ENCODE results near the gene TMEM92. TPM values are rescaled to one million over a fixed set of nuclear protein-coding genes. Genes with fewer than 3 reads are reported as not detected.

TMEM92 gene
- total and polyA plus RNA-seq, 7 donors: 0.01 to 0.07 TPM; not detected in 5

- ATAC-seq: no peak
- Histone ChIP-seq H3K4me3 (no peak overlapping the region), H3K9me3 (no peaks in the 10 kb centered on the region), H3K27ac (no peak overlapping the region), H3K4me1 (peaks cover 5% of the 10 kb centered on the region), H3K27me3 (ENCODE audit: insufficient read depth in 3 of 3, low read length in 2 of 3) (peaks cover 0 to 3% (median 2%) of the 10 kb centered on the region in 3 donors), H3K36me3 (ENCODE audit: insufficient read depth in 1 of 2, low read depth in 1 of 2) (no peaks in the 10 kb centered on the region)
- 87 to 93% (median 88%) methylated on average over 11 of the region's 11 CpGs for WGBS, 3 donors
- intact Hi-C loops (cut with DNase I): no loop called here
- no peak for DNase-seq
- TF ChIP-seq, protein P1, sequence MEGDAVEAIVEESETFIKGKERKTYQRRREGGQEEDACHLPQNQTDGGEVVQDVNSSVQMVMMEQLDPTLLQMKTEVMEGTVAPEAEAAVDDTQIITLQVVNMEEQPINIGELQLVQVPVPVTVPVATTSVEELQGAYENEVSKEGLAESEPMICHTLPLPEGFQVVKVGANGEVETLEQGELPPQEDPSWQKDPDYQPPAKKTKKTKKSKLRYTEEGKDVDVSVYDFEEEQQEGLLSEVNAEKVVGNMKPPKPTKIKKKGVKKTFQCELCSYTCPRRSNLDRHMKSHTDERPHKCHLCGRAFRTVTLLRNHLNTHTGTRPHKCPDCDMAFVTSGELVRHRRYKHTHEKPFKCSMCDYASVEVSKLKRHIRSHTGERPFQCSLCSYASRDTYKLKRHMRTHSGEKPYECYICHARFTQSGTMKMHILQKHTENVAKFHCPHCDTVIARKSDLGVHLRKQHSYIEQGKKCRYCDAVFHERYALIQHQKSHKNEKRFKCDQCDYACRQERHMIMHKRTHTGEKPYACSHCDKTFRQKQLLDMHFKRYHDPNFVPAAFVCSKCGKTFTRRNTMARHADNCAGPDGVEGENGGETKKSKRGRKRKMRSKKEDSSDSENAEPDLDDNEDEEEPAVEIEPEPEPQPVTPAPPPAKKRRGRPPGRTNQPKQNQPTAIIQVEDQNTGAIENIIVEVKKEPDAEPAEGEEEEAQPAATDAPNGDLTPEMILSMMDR (IDR thresholded peaks at IDR 0.05): no peak
Observed at GRCh38 chr17:50330151-50330775, 56.0 kb downstream of the TMEM92 start.

Other genes starting within 250 kb of the TMEM92 start
- 10 to 100 TPM in 3 of 4 donors, 1 to 10 TPM in 1; 7.8 to 21.9 (median 15.0) TPM for gene ITGA3, start 218.4 kb upstream of the TMEM92 start, total RNA-seq
- gene ITGA3, start 218.4 kb upstream of the TMEM92 start, polyA plus RNA-seq: 10 to 100 TPM in 1 of 3 donors, 1 to 10 TPM in 2; 4.9 to 21.5 (median 5.6) TPM
- gene PDK2, start 179.1 kb upstream of the TMEM92 start, total RNA-seq: 100 to 1,000 TPM in 2 of 4 donors, 10 to 100 TPM in 2; 79.3 to 213 (median 110) TPM
- 10 to 100 TPM; 50.3 to 99.4 (median 55.2) TPM for gene PDK2, start 179.1 kb upstream of the TMEM92 start, polyA plus RNA-seq
- gene SAMD14, start 144.3 kb upstream of the TMEM92 start, total RNA-seq: 1 to 10 TPM in 3 of 4 donors, under 1 TPM in 1; 0.55 to 2.7 (median 1.3) TPM
- 1 to 10 TPM in 1 of 3 donors, under 1 TPM in 2; 0.64 to 1.3 (median 0.98) TPM for gene SAMD14, start 144.3 kb upstream of the TMEM92 start, polyA plus RNA-seq
- 10 to 100 TPM; 15.1 to 26.5 (median 18.4) TPM for gene PPP1R9B, start 123.8 kb upstream of the TMEM92 start, total RNA-seq
- gene PPP1R9B, start 123.8 kb upstream of the TMEM92 start, polyA plus RNA-seq: 10 to 100 TPM in 2 of 3 donors, 1 to 10 TPM in 1; 7.0 to 11.3 (median 11.0) TPM
- gene SGCA, start 108.5 kb upstream of the TMEM92 start, total RNA-seq: 100 to 1,000 TPM; 245 to 291 (median 266) TPM
- 100 to 1,000 TPM; 120 to 254 (median 151) TPM for gene SGCA, start 108.5 kb upstream of the TMEM92 start, polyA plus RNA-seq
- gene COL1A1, start 72.8 kb upstream of the TMEM92 start, total RNA-seq: 10 to 100 TPM; 10.2 to 46.6 (median 18.7) TPM
- 1 to 10 TPM; 2.3 to 5.4 (median 3.3) TPM for gene COL1A1, start 72.8 kb upstream of the TMEM92 start, polyA plus RNA-seq
- gene XYLT2, start 71.7 kb downstream of the TMEM92 start, total RNA-seq: 1 to 10 TPM; 3.4 to 6.1 (median 4.3) TPM
- 1 to 10 TPM; 2.8 to 6.3 (median 3.2) TPM for gene XYLT2, start 71.7 kb downstream of the TMEM92 start, polyA plus RNA-seq
- 100 to 1,000 TPM in 2 of 4 donors, 10 to 100 TPM in 2; 70.7 to 133 (median 95.3) TPM for gene MRPL27, start 98.7 kb downstream of the TMEM92 start, total RNA-seq
- 100 to 1,000 TPM; 128 to 468 (median 281) TPM for gene MRPL27, start 98.7 kb downstream of the TMEM92 start, polyA plus RNA-seq
- under 1 TPM in 2 of 4 donors, not detected in 2; 0.15 to 0.32 TPM for gene EME1, start 98.8 kb downstream of the TMEM92 start, total RNA-seq
- under 1 TPM; 0.06 to 0.39 (median 0.29) TPM for gene EME1, start 98.8 kb downstream of the TMEM92 start, polyA plus RNA-seq
- 10 to 100 TPM; 15.9 to 53.9 (median 44.7) TPM for gene LRRC59, start 123.1 kb downstream of the TMEM92 start, total RNA-seq
- 100 to 1,000 TPM in 1 of 3 donors, 10 to 100 TPM in 2; 40.8 to 122 (median 90.2) TPM for gene LRRC59, start 123.1 kb downstream of the TMEM92 start, polyA plus RNA-seq
- 10 to 100 TPM; 14.4 to 72.3 (median 44.7) TPM for gene ACSF2, start 151.8 kb downstream of the TMEM92 start, total RNA-seq
- gene ACSF2, start 151.8 kb downstream of the TMEM92 start, polyA plus RNA-seq: 10 to 100 TPM; 17.0 to 69.7 (median 19.6) TPM
- under 1 TPM in 3 of 4 donors, not detected in 1; 0.32 to 0.76 (median 0.44) TPM for gene CHAD, start 194.4 kb downstream of the TMEM92 start, total RNA-seq
- under 1 TPM in 2 of 3 donors, not detected in 1; 0.09 to 0.42 TPM for gene CHAD, start 194.4 kb downstream of the TMEM92 start, polyA plus RNA-seq
- 10 to 100 TPM; 44.1 to 60.4 (median 50.0) TPM for gene RSAD1, start 204.4 kb downstream of the TMEM92 start, total RNA-seq
- gene RSAD1, start 204.4 kb downstream of the TMEM92 start, polyA plus RNA-seq: 10 to 100 TPM; 34.3 to 63.2 (median 52.4) TPM
- gene MYCBPAP, start 234.0 kb downstream of the TMEM92 start, total RNA-seq: under 1 TPM in 3 of 4 donors, not detected in 1; 0.27 to 0.99 (median 0.52) TPM
- under 1 TPM in 2 of 3 donors, not detected in 1; 0.05 TPM for gene MYCBPAP, start 234.0 kb downstream of the TMEM92 start, polyA plus RNA-seq